GM19468 (cell line): ENCODE data around the gene HPSE2.

Experiments
- ATAC-seq: cut with Tn5 transposase; IDR thresholded peaks from one replicate; pipeline ENCODE4 v1.9.1; 2021; ENCODE audit warnings: mild to moderate bottlenecking, moderate library complexity, moderate number of reproducible peaks; ENCODE audit not compliant: unreplicated experiment; ENCODE audit errors: extremely low read depth

Gene HPSE2

DNA sequence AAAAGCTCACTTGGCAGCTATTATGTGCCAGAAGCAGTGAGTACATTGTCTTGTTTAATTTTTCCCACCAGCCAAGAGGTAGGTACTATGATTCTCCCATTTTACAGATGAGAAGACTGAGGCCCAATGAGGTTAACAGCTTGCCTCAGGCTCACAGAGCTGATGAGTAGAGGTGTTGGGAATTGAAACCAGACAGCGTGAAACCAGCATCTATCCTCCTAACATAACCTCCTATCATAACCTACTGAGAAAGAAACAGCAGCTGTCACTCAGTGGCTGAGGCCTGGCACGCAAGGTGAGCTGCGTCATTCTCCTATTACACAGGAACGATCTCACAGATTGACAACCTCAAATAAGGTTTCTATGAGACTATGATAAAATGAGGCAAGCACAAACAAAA, 826.9 kb downstream of the HPSE2 start:
- no peak for ATAC-seq

DNA sequence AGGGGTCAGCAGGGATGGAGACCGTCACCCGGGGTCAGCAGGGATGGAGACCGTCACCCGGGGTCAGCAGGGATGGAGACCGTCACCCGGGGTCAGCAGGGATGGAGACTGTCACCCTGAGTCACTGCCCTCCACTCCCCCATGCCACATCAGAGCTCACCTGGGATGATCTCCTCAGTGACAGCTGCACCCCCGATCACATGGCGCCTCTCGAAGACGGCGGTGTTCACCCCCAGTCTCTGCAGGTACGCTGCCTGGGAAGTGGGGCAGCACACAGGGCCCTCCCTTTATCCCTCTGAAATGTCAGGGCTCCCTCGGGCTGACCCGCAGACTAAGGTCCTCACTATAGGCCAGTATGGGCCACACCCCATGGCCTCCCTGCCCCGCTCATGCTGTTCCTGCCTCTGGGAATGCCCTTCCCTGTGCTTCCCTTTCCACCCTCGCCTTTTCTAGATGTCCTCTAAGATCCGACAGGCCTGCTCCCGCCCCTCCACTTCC, 827.9 kb downstream of the HPSE2 start:
- ATAC-seq = no peak
